B cell (primary cell): ENCODE data around the gene COL5A2.

Source experiments
- EZH2 ChIP-seq: IDR thresholded peaks from 2 replicates; pipeline ENCODE4 v1.6.1; 2012; ENCODE audit warnings: borderline replicate concordance, low read depth, mild to moderate bottlenecking, moderate library complexity, low read length; ENCODE audit not compliant: insufficient read depth, poor library complexity, severe bottlenecking
- TF ChIP-seq, protein P1 (sequence below): fragments of 200-600 bp; IDR thresholded peaks from one replicate; pipeline ENCODE4 v1.8.0; 2022; ENCODE audit warnings: antibody characterized with exemption, mild to moderate bottlenecking

DNA sequence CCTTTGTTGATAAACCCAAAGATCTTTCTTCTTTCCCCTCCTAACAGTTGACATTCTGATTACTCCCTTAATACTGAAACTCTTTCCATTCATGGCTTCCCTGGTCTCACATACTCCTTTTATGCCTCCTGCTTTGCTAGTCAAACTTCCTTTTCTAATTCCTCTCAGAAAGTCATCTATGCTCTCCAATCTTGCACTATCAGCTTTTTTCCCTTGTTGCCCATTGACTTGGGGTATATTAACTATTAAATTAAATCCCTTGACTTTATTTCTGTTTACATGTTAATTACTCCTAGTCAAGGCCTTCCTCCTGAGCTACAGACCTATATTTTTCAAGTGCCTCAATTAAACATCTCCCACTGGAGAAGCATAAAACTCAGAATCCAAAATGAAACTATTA, 3.6 kb upstream of the COL5A2 start:
- TF ChIP-seq, protein P1, sequence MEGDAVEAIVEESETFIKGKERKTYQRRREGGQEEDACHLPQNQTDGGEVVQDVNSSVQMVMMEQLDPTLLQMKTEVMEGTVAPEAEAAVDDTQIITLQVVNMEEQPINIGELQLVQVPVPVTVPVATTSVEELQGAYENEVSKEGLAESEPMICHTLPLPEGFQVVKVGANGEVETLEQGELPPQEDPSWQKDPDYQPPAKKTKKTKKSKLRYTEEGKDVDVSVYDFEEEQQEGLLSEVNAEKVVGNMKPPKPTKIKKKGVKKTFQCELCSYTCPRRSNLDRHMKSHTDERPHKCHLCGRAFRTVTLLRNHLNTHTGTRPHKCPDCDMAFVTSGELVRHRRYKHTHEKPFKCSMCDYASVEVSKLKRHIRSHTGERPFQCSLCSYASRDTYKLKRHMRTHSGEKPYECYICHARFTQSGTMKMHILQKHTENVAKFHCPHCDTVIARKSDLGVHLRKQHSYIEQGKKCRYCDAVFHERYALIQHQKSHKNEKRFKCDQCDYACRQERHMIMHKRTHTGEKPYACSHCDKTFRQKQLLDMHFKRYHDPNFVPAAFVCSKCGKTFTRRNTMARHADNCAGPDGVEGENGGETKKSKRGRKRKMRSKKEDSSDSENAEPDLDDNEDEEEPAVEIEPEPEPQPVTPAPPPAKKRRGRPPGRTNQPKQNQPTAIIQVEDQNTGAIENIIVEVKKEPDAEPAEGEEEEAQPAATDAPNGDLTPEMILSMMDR, result no peak
- no peak for TF ChIP-seq EZH2
